OCI-LY7 (cell line): ENCODE data around the gene TXNL4B. TPM values are rescaled to one million over a fixed set of nuclear protein-coding genes. Genes with fewer than 3 reads are reported as not detected.

Source experiments
- BruUV-seq: library from RNA; stranded (reverse); fragments of 400-500 nt; replicated peaks from 2 replicates; lab custom pipeline; 2021; lab: Mats Ljungman, UMichigan
- CTCF ChIA-PET: fragments of 300-600 bp; sonication (Branson Sonifier 250); formaldehyde crosslinking; loops from one replicate; lab custom pipeline; 2022; ENCODE audit warnings: antibody characterized with exemption; ENCODE audit not compliant: unreplicated experiment; lab: Charles Lee
- POLR2A ChIA-PET: fragments of 300-600 bp; sonication (Branson Sonifier 250); formaldehyde crosslinking; loops from one replicate; lab custom pipeline; 2022; ENCODE audit warnings: antibody characterized with exemption; lab: Charles Lee
- DNase-seq: peaks from one replicate; pipeline ENCODE4 v3.0.0-alpha.2; 2015; ENCODE audit warnings: low spot score
- H2AFZ ChIP-seq: fragments of 200-600 bp; sonication (generic), shearing (Covaris generic); 2 replicates; pipeline ENCODE4 v1.6.1; 2014; ENCODE audit warnings: mild to moderate bottlenecking, antibody characterized with exemption, low read length, moderate library complexity
- H3K27ac ChIP-seq: fragments of 200-600 bp; sonication (generic); 2 replicates; pipeline ENCODE4 v1.5.1; 2014; ENCODE audit warnings: mixed run types, low read depth, mild to moderate bottlenecking, moderate library complexity, low read length, inconsistent platforms; ENCODE audit not compliant: poor library complexity, severe bottlenecking
- H3K36me3 ChIP-seq: fragments of 200-600 bp; sonication (generic); 2 replicates; pipeline ENCODE4 v1.6.1; 2014; ENCODE audit warnings: mild to moderate bottlenecking, antibody characterized with exemption, low read length, moderate library complexity, mixed read lengths; ENCODE audit not compliant: insufficient read depth
- H3K4me1 ChIP-seq: fragments of 200-600 bp; sonication (generic); 2 replicates; pipeline ENCODE4 v1.5.1; 2014; ENCODE audit warnings: mild to moderate bottlenecking, low read length; ENCODE audit not compliant: insufficient read depth, poor library complexity, severe bottlenecking
- H3K4me2 ChIP-seq: fragments of 200-600 bp; sonication (generic); 2 replicates; pipeline ENCODE4 v1.6.1; 2014; ENCODE audit warnings: mild to moderate bottlenecking, low read length
- H3K4me3 ChIP-seq: fragments of 200-600 bp; sonication (generic); 2 replicates; pipeline ENCODE4 v1.5.1; 2014; ENCODE audit warnings: mild to moderate bottlenecking, low read depth, low read length; ENCODE audit not compliant: poor library complexity, severe bottlenecking
- H3K79me2 ChIP-seq: fragments of 200-600 bp; sonication (generic); 2 replicates; pipeline ENCODE4 v1.6.1; 2016; ENCODE audit warnings: low read depth, mild to moderate bottlenecking, low read length, moderate library complexity, mixed read lengths; ENCODE audit not compliant: insufficient read depth
- H3K9me2 ChIP-seq: fragments of 200-600 bp; sonication (generic); 2 replicates; pipeline ENCODE4 v1.6.1; 2016; ENCODE audit warnings: mild to moderate bottlenecking, low read length, mixed read lengths; ENCODE audit not compliant: insufficient read depth
- H3K9me3 ChIP-seq: fragments of 200-600 bp; sonication (generic); 2 replicates; pipeline ENCODE4 v1.6.1; 2014; ENCODE audit warnings: mild to moderate bottlenecking, mixed run types, low read length, mixed read lengths
- H4K20me1 ChIP-seq: fragments of 200-600 bp; sonication (generic); 2 replicates; pipeline ENCODE4 v1.6.1; 2014; ENCODE audit warnings: mild to moderate bottlenecking, antibody characterized with exemption, low read length, moderate library complexity, mixed read lengths; ENCODE audit not compliant: insufficient read depth
- EZH2phosphoT487 ChIP-seq: fragments of 200-600 bp; sonication (generic); IDR thresholded peaks from 2 replicates; pipeline ENCODE4 v1.6.1; 2018; ENCODE audit warnings: low read depth, borderline replicate concordance, mild to moderate bottlenecking, mixed run types, antibody characterized with exemption, low read length, moderate library complexity, mixed read lengths
- intact Hi-C: fragments of 100-400 bp; cut with micrococcal nuclease; formaldehyde crosslinking; loops from one replicate; pipeline ENCODE4 v1.10.0; 2022; ENCODE audit not compliant: unreplicated experiment
- total RNA-seq, 2 experiments: library from RNA; depleted of rRNA in 1 of 2; stranded (reverse); fragments of >200 nt in 1 of 2; shearing (Covaris generic) in 1 of 2; gene quantifications; 2 replicates each; pipeline ENCODE4 v1.2.3, GENCODE V29; 2014 to 2022
- TF ChIP-seq, protein P1 (sequence below): fragments of 200-600 bp; sonication (generic); conservative IDR thresholded peaks from 2 replicates; pipeline ENCODE4 v1.5.1; 2014; ENCODE audit warnings: mild to moderate bottlenecking, antibody characterized with exemption, low read length, moderate library complexity, mixed read lengths

TXNL4B gene
- total RNA-seq, 2 experiments from 2014 or later, result 7.9 to 14.5 TPM

DNA sequence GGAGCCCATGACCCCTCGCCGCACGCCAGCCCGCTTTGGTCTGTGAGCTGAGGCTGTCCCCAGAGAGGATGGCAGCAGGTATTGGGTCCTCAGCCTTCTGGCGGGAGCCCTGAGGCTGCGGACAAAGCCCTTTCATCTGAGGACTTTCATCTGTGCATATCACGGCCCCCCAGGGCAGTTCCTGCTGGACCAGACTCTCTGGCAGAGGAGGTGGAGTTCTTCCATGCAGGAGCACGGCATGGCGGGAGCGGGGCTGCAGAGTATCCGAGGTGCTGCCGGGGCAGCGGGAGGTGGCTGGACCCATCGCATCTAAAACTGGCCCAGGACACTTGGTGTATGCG lies 19.0 kb upstream of the TXNL4B start:
- H4K20me1 ChIP-seq, result no peaks in the 10 kb centered on the region
- no peaks in the 10 kb centered on the region for H3K79me2 ChIP-seq
- H3K4me2 ChIP-seq, result no peak overlapping the region
- H3K27ac ChIP-seq, result no peak overlapping the region
- H3K9me2 ChIP-seq, result no peaks in the 10 kb centered on the region
- no peak for DNase-seq
- no peaks in the 10 kb centered on the region for H3K9me3 ChIP-seq
- H3K4me3 ChIP-seq, result no peak overlapping the region
- ChIA-PET CTCF (no interaction called here), POLR2A (no interaction called here)
- no peak overlapping the region for H2AFZ ChIP-seq
- no peak for TF ChIP-seq EZH2phosphoT487
- TF ChIP-seq, protein P1, sequence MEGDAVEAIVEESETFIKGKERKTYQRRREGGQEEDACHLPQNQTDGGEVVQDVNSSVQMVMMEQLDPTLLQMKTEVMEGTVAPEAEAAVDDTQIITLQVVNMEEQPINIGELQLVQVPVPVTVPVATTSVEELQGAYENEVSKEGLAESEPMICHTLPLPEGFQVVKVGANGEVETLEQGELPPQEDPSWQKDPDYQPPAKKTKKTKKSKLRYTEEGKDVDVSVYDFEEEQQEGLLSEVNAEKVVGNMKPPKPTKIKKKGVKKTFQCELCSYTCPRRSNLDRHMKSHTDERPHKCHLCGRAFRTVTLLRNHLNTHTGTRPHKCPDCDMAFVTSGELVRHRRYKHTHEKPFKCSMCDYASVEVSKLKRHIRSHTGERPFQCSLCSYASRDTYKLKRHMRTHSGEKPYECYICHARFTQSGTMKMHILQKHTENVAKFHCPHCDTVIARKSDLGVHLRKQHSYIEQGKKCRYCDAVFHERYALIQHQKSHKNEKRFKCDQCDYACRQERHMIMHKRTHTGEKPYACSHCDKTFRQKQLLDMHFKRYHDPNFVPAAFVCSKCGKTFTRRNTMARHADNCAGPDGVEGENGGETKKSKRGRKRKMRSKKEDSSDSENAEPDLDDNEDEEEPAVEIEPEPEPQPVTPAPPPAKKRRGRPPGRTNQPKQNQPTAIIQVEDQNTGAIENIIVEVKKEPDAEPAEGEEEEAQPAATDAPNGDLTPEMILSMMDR, result no peak
- H3K36me3 ChIP-seq, result peaks cover 66% of the 10 kb centered on the region
- H3K4me1 ChIP-seq, result no peaks in the 10 kb centered on the region
- BruUV-seq, result no TSS peak
- intact Hi-C loops, result no loop called here

DNA sequence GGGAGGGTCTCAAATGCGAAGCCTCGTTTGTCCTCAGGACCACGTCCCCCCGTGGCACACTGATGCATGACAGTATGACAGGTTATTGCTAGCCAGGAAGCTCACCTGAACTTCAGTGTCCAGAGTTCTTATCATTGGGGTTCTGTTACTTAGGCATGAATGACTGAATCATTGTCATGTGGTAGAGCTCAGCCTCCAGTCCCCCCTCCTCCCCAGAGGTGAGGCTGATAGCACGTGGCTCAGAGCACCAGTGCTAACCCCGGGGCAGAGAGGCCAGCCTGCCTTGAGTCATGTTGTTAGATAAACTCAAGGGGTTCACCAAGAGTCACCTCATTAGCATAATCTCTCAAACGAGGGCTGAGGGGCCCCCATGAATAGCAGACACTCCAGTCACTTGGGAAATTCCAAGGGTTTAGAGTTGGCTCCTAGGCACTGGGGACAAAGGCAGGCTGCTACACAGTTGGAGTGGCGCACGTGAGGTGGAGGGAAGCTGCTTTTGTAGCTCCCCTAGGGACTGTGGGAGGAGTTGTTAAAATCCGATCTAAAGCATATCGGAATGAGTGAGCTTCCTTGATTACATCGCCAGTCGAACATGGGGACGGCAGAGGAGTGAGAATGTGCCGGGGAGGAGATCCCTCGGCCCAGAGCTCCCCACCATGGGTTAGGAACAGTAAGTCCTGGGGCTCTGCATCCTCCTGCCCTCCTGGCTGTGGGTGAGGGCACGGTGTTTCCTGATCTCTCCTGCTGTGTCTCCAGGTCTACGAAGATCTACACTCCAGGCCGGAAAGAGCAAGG lies 18.4 kb upstream of the TXNL4B start:
- H3K9me3 ChIP-seq, result no peaks in the 10 kb centered on the region
- POLR2A ChIA-PET, result no interaction called here

More for the DNA sequence above, 18.4 kb upstream of the TXNL4B start:
- Histone ChIP-seq H3K36me3 (peaks cover 72% of the 10 kb centered on the region), H2AFZ (no peak overlapping the region), H3K27ac (no peak overlapping the region), H3K9me2 (no peaks in the 10 kb centered on the region), H3K4me2 (no peak overlapping the region), H3K4me3 (no peak overlapping the region), H4K20me1 (no peaks in the 10 kb centered on the region), H3K4me1 (no peaks in the 10 kb centered on the region), H3K79me2 (no peaks in the 10 kb centered on the region)
- intact Hi-C loops, result no loop called here
- no peak for TF ChIP-seq EZH2phosphoT487
- TF ChIP-seq, protein P1, result no peak
- DNase-seq, result no peak
- no TSS peak for BruUV-seq
- CTCF ChIA-PET, result no interaction called here
